Kidney epithelial cell (primary cell): ENCODE results near the gene ETS1. TPM values are rescaled to one million over a fixed set of nuclear protein-coding genes. Genes with fewer than 3 reads are reported as not detected.

Experiments used
- DNase-seq: peaks from one replicate; pipeline ENCODE4 v3.0.0-alpha.2; 2010; ENCODE audit warnings: low read depth
- H3K27me3 ChIP-seq: 2 replicates; pipeline ENCODE4 v1.6.0; 2011; ENCODE audit warnings: low read length; ENCODE audit not compliant: control insufficient read depth, insufficient read depth
- H3K36me3 ChIP-seq: 2 replicates; pipeline ENCODE4 v1.5.1; 2011; ENCODE audit warnings: low read length; ENCODE audit not compliant: control insufficient read depth, insufficient read depth
- H3K4me3 ChIP-seq: 2 replicates; pipeline ENCODE4 v1.5.1; 2011; ENCODE audit warnings: low read depth, mild to moderate bottlenecking, control low read depth, low read length
- CTCF ChIP-seq: IDR thresholded peaks from 2 replicates; pipeline ENCODE4 v1.5.1; 2011; ENCODE audit warnings: mild to moderate bottlenecking, moderate library complexity, low read length, control low read depth, inconsistent platforms; ENCODE audit not compliant: insufficient read depth, poor library complexity, severe bottlenecking
- total RNA-seq: library from RNA; depleted of rRNA; stranded (reverse); fragments of >200 nt; gene quantifications from 2 replicates; pipeline ENCODE4 v1.2.3, GENCODE V29; 2015

ETS1 gene
- total RNA-seq, 1 donor from 2014 or later = 224 TPM

DNA sequence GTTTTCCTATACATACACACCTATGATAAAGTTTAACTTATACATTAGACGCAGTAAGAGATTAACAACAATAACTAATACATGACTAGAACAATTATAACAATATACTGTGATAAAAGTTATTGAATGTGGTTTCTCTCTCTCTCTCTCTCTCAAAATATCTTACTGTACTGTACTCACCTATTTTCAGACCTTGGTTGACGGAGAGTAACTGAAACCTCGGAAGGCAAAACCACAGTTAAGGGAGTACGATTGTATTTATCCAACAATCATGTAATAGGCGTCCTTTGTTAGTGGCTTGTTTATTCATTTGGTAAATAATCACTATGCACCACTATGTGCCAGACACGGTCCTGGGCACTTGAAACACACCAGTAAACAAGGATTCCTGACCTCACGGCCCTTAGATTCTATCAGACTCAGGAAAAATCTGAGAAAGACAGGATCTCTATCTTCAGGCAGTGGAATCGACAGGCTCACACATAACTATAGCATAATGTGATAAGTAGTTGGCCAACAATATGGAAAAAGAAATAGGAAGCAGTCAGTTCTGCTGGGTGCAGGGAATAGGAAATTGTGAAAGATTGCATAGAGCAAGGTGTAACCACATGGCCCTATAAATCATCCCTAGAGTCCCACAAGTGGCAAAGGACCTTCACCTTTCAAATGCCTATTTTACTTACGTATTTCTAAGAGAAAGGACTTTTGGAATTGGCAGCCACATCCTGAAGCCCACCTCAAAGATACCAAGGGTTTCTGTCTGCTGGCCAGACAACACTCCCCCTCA lies 12.0 kb downstream of the ETS1 start:
- DNase-seq = no peak
- TF ChIP-seq CTCF = no peak

GRCh38 chr11:128574576-128575011 lies 12.8 kb downstream of the ETS1 start:
- H3K27me3 ChIP-seq = no peaks in the 10 kb centered on the region
- no peak for TF ChIP-seq CTCF
- no peak overlapping the region for H3K4me3 ChIP-seq
- no peak for DNase-seq
- no peaks in the 10 kb centered on the region for H3K36me3 ChIP-seq

More for the DNA sequence above, 12.0 kb downstream of the ETS1 start:
- Histone ChIP-seq H3K36me3 (no peaks in the 10 kb centered on the region), H3K27me3 (no peaks in the 10 kb centered on the region), H3K4me3 (no peak overlapping the region)

- TF ChIP-seq CTCF = no peak
- no peaks in the 10 kb centered on the region for H3K27me3 ChIP-seq
- no peaks in the 10 kb centered on the region for H3K36me3 ChIP-seq
- H3K4me3 ChIP-seq = no peak overlapping the region
- no peak for DNase-seq
Observed at GRCh38 chr11:128573638-128574037, 13.7 kb downstream of the ETS1 start.

DNA sequence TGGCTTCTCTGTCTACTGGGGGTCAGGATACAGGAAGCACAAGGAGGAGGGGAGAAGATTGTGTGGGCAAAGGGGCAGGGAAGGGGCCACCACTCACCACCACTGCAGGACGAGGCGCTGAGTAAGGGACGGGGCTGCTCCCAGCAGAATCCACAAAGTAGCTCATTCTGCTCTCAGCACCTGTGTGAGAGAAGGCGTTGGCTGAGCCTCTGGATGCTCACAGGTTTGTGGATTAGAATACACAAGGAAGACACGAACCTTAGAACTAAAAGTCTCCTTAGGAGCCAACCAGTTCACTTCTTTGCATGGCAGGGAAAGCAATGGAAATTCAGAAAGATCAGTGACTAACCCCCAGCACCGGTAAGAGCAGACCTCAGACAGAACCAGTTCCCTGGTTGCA lies 14.4 kb downstream of the ETS1 start:
- Histone ChIP-seq H3K4me3 (no peak overlapping the region), H3K36me3 (no peaks in the 10 kb centered on the region), H3K27me3 (no peaks in the 10 kb centered on the region)
- no peak for TF ChIP-seq CTCF
- DNase-seq = no peak

DNA sequence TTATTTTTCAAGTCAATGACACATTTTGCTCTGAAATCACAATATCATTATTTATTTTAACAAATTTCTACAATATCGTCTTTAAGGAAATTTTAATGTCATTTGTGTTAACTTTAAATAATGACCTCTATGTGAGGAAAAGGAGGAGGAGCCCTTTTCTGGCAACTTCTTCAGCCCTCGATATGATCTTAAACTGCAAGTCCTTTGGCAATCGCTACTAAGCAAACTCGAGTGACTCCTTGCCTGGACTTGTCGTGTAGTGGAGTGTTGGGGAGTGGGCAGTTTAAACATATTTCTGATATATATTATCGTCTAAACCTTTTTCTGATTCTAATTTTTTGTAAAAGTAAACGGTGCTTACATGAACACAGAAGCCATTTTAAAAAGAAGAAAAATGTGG lies 16.7 kb downstream of the ETS1 start:
- no peaks in the 10 kb centered on the region for H3K36me3 ChIP-seq
- no peak overlapping the region for H3K4me3 ChIP-seq
- no peaks in the 10 kb centered on the region for H3K27me3 ChIP-seq
- DNase-seq = no peak
- TF ChIP-seq CTCF = no peak

DNA sequence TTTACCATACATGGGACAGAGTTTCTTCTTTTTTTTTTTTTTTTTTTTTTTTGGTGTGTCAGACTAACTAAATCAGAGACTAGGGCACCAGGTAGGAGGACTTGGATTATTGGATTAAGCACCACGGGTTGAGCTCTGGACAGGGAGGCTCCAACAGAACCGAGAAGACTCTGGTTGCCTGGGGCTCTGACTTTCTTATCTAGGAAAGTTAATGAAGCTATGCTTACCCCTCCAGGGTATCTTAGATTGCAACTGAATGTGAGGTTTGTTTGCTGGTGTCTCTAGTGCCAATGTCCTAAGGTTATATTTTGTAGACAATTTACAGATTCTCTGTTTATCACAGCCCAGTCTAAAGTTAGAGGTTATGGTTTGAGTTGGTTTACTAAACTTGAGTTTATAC lies 18.1 kb downstream of the ETS1 start:
- no peak for DNase-seq
- TF ChIP-seq CTCF = no peak
- no peaks in the 10 kb centered on the region for H3K27me3 ChIP-seq
- H3K36me3 ChIP-seq = no peaks in the 10 kb centered on the region
- no peak overlapping the region for H3K4me3 ChIP-seq
